Measurements from ENCODE around the gene PLEKHG1.

The PLEKHG1 gene

DNA sequence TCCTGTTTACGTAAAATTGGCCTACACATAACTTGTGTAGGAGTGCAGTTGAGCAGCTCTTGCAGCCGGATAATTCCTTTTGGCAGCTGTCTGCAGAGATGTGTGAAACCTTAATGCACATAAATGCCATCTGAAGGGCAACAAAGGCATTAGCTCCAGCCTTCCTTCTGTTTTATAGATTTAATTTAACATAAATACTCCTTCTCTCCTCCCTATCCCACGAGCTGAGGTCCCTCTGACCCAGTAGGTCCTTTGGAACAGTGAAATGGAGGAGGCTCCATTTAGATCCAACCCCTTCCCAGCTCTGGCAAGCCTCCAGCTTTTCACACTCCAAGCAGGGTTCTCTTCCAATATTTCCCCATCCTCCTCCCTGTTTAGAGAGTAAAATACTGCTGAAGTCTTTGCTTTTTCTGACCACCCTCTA lies 6.5 kb downstream of the PLEKHG1 start:
- H3K36me3 ChIP-seq (replicated peaks; ENCODE audit: low read depth, low read length): peaks cover 15% of the 10 kb centered on the region
- no peaks in the 10 kb centered on the region for H3K9me3 ChIP-seq (ENCODE audit: insufficient read depth, low read length)
- no peak overlapping the region for H3K4me3 ChIP-seq (ENCODE audit: low read length)
- no peak overlapping the region for H3K27ac ChIP-seq (ENCODE audit: low read length)
- H3K9ac ChIP-seq (ENCODE audit: low read length): no peak overlapping the region
- no peak overlapping the region for H2AFZ ChIP-seq (ENCODE audit: low read depth, low read length)
- H3K4me2 ChIP-seq (ENCODE audit: low read length): no peak overlapping the region
- no peaks in the 10 kb centered on the region for H3K27me3 ChIP-seq (ENCODE audit: low read depth, low read length)
- no peak for TF ChIP-seq EZH2phosphoT487 (IDR thresholded peaks at IDR 0.05; ENCODE audit: low read depth)
- TF ChIP-seq, protein P1, sequence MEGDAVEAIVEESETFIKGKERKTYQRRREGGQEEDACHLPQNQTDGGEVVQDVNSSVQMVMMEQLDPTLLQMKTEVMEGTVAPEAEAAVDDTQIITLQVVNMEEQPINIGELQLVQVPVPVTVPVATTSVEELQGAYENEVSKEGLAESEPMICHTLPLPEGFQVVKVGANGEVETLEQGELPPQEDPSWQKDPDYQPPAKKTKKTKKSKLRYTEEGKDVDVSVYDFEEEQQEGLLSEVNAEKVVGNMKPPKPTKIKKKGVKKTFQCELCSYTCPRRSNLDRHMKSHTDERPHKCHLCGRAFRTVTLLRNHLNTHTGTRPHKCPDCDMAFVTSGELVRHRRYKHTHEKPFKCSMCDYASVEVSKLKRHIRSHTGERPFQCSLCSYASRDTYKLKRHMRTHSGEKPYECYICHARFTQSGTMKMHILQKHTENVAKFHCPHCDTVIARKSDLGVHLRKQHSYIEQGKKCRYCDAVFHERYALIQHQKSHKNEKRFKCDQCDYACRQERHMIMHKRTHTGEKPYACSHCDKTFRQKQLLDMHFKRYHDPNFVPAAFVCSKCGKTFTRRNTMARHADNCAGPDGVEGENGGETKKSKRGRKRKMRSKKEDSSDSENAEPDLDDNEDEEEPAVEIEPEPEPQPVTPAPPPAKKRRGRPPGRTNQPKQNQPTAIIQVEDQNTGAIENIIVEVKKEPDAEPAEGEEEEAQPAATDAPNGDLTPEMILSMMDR (IDR thresholded peaks at IDR 0.05; ENCODE audit: low read depth, low read length): no peak
- H4K20me1 ChIP-seq (ENCODE audit: insufficient read depth, low read length): peaks cover 50% of the 10 kb centered on the region
- peaks cover 99% of the 10 kb centered on the region for H3K79me2 ChIP-seq (ENCODE audit: low read length)
- peaks cover 23% of the 10 kb centered on the region for H3K4me1 ChIP-seq (ENCODE audit: low read length)

- H3K4me3 ChIP-seq (ENCODE audit: low read length): no peak overlapping the region
These were observed 7.1 kb downstream of the PLEKHG1 start for GRCh38 chr6:150606647-150607328.

DNA sequence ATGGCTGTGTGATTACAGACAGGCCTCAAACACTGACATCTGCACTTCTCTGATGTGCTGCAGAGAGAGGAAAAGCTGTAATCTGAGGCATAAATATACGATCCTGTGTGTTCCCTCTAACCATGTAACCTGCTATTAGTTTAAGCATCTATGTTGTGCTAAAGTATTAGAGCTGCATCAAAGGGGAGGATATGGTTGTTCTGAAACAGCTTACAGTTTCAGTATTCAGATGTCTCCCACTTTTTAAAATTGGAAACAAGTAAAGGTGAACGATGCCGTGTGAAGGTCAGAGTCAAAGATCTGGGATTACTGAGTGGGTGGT lies 7.6 kb downstream of the PLEKHG1 start:
- no peaks in the 10 kb centered on the region for H3K9me3 ChIP-seq (ENCODE audit: insufficient read depth, low read length)
- H3K9ac ChIP-seq (ENCODE audit: low read length): no peak overlapping the region
- peaks cover 15% of the 10 kb centered on the region for H3K36me3 ChIP-seq (replicated peaks; ENCODE audit: low read depth, low read length)
- H3K27ac ChIP-seq (ENCODE audit: low read length): no peak overlapping the region
- no peak overlapping the region for H2AFZ ChIP-seq (ENCODE audit: low read depth, low read length)
- no peaks in the 10 kb centered on the region for H3K27me3 ChIP-seq (ENCODE audit: low read depth, low read length)
- no peak overlapping the region for H3K4me3 ChIP-seq (ENCODE audit: low read length)
- no peak overlapping the region for H3K4me2 ChIP-seq (ENCODE audit: low read length)
- peaks cover 44% of the 10 kb centered on the region for H4K20me1 ChIP-seq (ENCODE audit: insufficient read depth, low read length)
- peaks cover 96% of the 10 kb centered on the region for H3K79me2 ChIP-seq (ENCODE audit: low read length)
- TF ChIP-seq, protein P1 (IDR thresholded peaks at IDR 0.05; ENCODE audit: low read depth, low read length): no peak
- no peak for TF ChIP-seq EZH2phosphoT487 (IDR thresholded peaks at IDR 0.05; ENCODE audit: low read depth)
- peaks cover 12% of the 10 kb centered on the region for H3K4me1 ChIP-seq (ENCODE audit: low read length)

More at GRCh38 chr6:150606647-150607328, 7.1 kb downstream of the PLEKHG1 start:
- peaks cover 97% of the 10 kb centered on the region for H3K79me2 ChIP-seq (ENCODE audit: low read length)
- peaks cover 45% of the 10 kb centered on the region for H4K20me1 ChIP-seq (ENCODE audit: insufficient read depth, low read length)
- no peak for TF ChIP-seq EZH2phosphoT487 (IDR thresholded peaks at IDR 0.05; ENCODE audit: low read depth)
- H3K4me2 ChIP-seq (ENCODE audit: low read length): no peak overlapping the region
- no peaks in the 10 kb centered on the region for H3K27me3 ChIP-seq (ENCODE audit: low read depth, low read length)
- no peak overlapping the region for H2AFZ ChIP-seq (ENCODE audit: low read depth, low read length)
- H3K9ac ChIP-seq (ENCODE audit: low read length): no peak overlapping the region
- H3K36me3 ChIP-seq (replicated peaks; ENCODE audit: low read depth, low read length): peaks cover 15% of the 10 kb centered on the region
- H3K9me3 ChIP-seq (ENCODE audit: insufficient read depth, low read length): no peaks in the 10 kb centered on the region
- H3K4me1 ChIP-seq (ENCODE audit: low read length): peaks cover 17% of the 10 kb centered on the region
- no peak overlapping the region for H3K27ac ChIP-seq (ENCODE audit: low read length)

- H3K9ac ChIP-seq (ENCODE audit: low read length): no peak overlapping the region
- no peak overlapping the region for H3K4me2 ChIP-seq (ENCODE audit: low read length)
- TF ChIP-seq, protein P1 (IDR thresholded peaks at IDR 0.05; ENCODE audit: low read depth, low read length): no peak
- no peak for TF ChIP-seq EZH2phosphoT487 (IDR thresholded peaks at IDR 0.05; ENCODE audit: low read depth)
- H3K36me3 ChIP-seq (replicated peaks; ENCODE audit: low read depth, low read length): peaks cover 17% of the 10 kb centered on the region
- H3K27me3 ChIP-seq (ENCODE audit: low read depth, low read length): no peaks in the 10 kb centered on the region
- no peaks in the 10 kb centered on the region for H3K4me1 ChIP-seq (ENCODE audit: low read length)
- no peaks in the 10 kb centered on the region for H3K9me3 ChIP-seq (ENCODE audit: insufficient read depth, low read length)
- H2AFZ ChIP-seq (ENCODE audit: low read depth, low read length): no peak overlapping the region
- H3K27ac ChIP-seq (ENCODE audit: low read length): no peak overlapping the region
- H3K4me3 ChIP-seq (ENCODE audit: low read length): no peak overlapping the region
- H3K79me2 ChIP-seq (ENCODE audit: low read length): peaks cover 95% of the 10 kb centered on the region
- peaks cover 33% of the 10 kb centered on the region for H4K20me1 ChIP-seq (ENCODE audit: insufficient read depth, low read length)
These were observed 10.9 kb downstream of the PLEKHG1 start for GRCh38 chr6:150610584-150610983.

Data from OCI-LY3 (cell line).